ENCODE data around the gene DIP2B.

GRCh38 chr12:50505675-50506530, 1.1 kb downstream of the DIP2B start:
- TF ChIP-seq POLR2A (IDR thresholded peaks at IDR 0.05), result no peak
- TF ChIP-seq, protein P1, sequence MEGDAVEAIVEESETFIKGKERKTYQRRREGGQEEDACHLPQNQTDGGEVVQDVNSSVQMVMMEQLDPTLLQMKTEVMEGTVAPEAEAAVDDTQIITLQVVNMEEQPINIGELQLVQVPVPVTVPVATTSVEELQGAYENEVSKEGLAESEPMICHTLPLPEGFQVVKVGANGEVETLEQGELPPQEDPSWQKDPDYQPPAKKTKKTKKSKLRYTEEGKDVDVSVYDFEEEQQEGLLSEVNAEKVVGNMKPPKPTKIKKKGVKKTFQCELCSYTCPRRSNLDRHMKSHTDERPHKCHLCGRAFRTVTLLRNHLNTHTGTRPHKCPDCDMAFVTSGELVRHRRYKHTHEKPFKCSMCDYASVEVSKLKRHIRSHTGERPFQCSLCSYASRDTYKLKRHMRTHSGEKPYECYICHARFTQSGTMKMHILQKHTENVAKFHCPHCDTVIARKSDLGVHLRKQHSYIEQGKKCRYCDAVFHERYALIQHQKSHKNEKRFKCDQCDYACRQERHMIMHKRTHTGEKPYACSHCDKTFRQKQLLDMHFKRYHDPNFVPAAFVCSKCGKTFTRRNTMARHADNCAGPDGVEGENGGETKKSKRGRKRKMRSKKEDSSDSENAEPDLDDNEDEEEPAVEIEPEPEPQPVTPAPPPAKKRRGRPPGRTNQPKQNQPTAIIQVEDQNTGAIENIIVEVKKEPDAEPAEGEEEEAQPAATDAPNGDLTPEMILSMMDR (IDR thresholded peaks at IDR 0.05), result no peak
